Superior temporal gyrus (tissue), 1 donor: ENCODE data around the gene CD68.
A peak's percentile ranks its signal among the peaks of the same experiment; 100 is the strongest.
"Not testable (repeated sequence)": the region's sequence is repeated elsewhere in the genome, so short reads cannot be mapped to it uniquely, and the experiment has no call there.

Source experiments
- DNase-seq: peaks from one replicate; pipeline ENCODE4 v3.0.0-alpha.2; 2016; ENCODE audit errors: extremely low spot score

The CD68 gene

GRCh38 chr17:7613769-7614424 is 34.5 kb downstream of the CD68 start:
- DNase-seq = peak; percentile 12

DNA sequence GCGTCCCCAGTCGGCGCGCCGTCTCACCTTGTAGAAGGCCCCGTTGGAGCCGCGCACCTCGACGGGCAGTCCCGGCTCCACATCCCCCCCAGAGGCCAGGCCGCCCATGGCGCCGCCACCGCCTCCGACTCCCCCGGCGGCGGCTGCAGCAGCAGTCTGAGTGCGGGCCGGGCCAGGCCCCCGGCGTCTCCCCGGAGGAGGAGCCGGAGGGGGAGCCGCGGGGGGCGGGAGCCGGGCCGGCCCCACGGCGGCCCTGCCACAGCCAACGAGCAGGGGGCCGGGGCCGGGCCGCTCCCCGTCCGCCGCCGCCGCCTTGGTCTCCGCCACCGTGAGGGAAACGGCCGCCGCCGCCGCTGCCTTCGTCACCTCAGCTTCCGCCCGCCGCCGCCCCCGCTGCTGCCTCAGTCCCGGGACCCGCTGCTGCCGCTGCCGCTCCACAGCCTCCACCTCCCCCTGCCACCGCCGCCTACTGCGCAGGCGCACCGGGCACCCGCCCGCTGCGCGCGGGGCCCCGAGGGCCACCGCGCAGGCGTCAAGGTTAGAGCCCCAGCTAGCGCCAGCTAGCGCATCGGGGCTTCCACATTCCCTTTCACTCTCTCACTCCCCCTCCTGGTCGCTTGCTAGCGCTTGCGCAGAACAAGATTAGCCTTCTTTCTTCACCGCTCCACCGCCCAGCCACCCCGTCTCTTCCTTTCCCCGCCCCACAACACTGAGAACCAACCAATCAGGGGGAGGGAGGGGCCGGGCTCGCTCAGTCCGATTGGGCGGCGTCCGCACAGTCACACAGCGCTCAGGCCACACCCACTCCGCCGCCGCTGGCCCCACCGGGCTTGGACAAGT is 35.2 kb downstream of the CD68 start, which contains the start of gene FXR2:
Gene FXR2 (minus strand): TSS at position 473 of the 840 bp plus-strand sequence. CDS start 365 bp downstream, at position 108.
- peak; percentile 99 for DNase-seq

DNA sequence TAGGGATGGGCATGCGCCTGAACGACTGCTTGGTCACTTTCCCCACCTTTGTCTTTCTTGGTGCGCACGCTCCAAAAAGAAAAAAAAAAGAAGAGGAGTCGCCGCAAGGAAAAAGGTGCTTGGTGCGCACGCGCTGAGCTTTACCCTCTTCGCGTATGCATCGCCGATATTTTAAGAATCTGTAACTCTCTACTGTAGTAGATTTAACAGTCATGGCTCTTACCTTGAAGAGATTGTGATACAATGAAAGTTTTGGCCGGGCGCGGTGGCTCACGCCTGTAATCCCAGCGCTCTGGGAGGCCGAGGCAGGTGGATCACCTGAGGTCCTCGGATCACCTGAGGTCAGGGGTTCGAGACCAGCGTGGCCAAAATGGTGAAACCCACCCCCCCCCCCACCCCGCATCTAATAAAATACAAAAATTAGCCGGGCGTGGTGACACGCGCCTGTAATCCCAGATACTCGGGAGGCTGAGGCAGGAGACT is 35.9 kb downstream of the CD68 start:
- no peak for DNase-seq

GRCh38 chr17:7618608-7619007 is 39.2 kb downstream of the CD68 start:
- DNase-seq = no peak

DNA sequence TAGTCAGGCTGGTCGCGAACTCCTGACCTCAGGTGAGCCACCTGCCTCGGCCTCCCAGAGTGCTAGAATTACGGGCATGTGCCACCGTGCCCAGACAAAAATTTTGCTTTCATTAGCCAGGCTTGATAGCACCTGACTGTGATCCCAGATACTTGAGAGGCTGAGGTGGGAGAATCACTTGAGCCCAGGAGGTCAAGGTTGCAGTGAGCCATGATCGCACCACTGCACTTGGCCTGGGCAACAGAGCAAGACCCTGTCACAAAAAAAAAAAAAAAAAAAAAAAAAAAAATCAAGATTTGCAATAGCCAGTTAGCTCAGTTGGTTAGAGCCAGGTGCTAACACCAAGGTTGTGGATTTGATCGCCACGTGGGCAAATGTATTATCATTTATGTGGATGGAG is 41.4 kb downstream of the CD68 start:
- DNase-seq = no peak

GRCh38 chr17:7623661-7624060 is 44.2 kb downstream of the CD68 start:
- no peak for DNase-seq

- DNase-seq = not testable (repeated sequence)
These were observed 46.3 kb downstream of the CD68 start for GRCh38 chr17:7625749-7626148.

GRCh38 chr17:7626307-7626706 is 46.9 kb downstream of the CD68 start:
- DNase-seq = no peak

DNA sequence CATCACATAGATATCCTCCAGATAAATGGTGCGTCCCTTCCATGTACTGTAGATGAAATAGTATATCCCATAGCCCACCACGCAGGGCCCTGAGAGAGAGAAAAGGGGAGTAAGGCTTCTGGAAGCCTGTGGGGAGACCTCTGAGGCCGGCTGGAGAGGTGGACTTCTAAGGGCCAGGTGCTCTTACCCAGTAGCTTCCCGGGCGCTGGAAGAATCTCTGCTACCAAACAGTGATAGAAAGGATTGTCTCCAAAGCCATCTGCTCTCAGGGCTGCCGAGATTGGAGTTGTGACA is 47.5 kb downstream of the CD68 start:
- peak; percentile 53 for DNase-seq

- peak; percentile 92 for DNase-seq
These were observed 48.0 kb downstream of the CD68 start, which contains the start of gene SAT2 for GRCh38 chr17:7627250-7628121. Gene SAT2, minus strand, starts transcription at chr17:7627821. Its CDS starts 186 bp downstream, at chr17:7627635.

- DNase-seq = no peak
These were observed 50.6 kb downstream of the CD68 start, which contains the start of gene SHBG for GRCh38 chr17:7629939-7630571. Gene SHBG, plus strand, starts transcription at chr17:7630135. Its CDS starts 38 bp downstream, at chr17:7630173.
